SK-N-SH treated with all-trans-retinoic acid at 6 μM for 48 hours (cell line): ENCODE data around the gene UTS2B.

Experiments
- ATAC-seq: fragments of 200-7000 bp; cut with Tn5 transposase; 3 replicates; pipeline ENCODE4 v1.9.1; 2020; ENCODE audit warnings: mild to moderate bottlenecking, moderate library complexity
- ARNTL ChIP-seq: fragments of 450-650 bp; formaldehyde crosslinking; IDR thresholded peaks from 2 replicates; pipeline ENCODE4 v1.5.0; 2020; ENCODE audit warnings: low read depth, mild to moderate bottlenecking, moderate library complexity, borderline replicate concordance
- BACH2 ChIP-seq: fragments of 250-450 bp; sonication (Bioruptor Pico); IDR thresholded peaks from 2 replicates; pipeline ENCODE4 v1.9.0; 2021; ENCODE audit warnings: mild to moderate bottlenecking, borderline replicate concordance
- CSDC2 ChIP-seq: fragments of 250-450 bp; sonication (Bioruptor Pico); IDR thresholded peaks from 2 replicates; pipeline ENCODE4 v1.5.0; 2020; ENCODE audit warnings: mild to moderate bottlenecking, moderate library complexity
- ESRRG ChIP-seq: fragments of 250-450 bp; sonication (Bioruptor Pico); IDR thresholded peaks from 2 replicates; pipeline ENCODE4 v1.6.1; 2021; ENCODE audit warnings: mild to moderate bottlenecking
- ISL1 ChIP-seq: fragments of 250-450 bp; sonication (Bioruptor Pico); IDR thresholded peaks from 2 replicates; pipeline ENCODE4 v2.1.2; 2022; ENCODE audit warnings: mild to moderate bottlenecking, moderate library complexity
- OSR1 ChIP-seq: fragments of 250-450 bp; sonication (Bioruptor Pico); IDR thresholded peaks from 2 replicates; pipeline ENCODE4 v1.8.0; 2022; ENCODE audit warnings: moderate library complexity, mild to moderate bottlenecking, inconsistent platforms
- PPARA ChIP-seq: fragments of 250-450 bp; sonication (Bioruptor Pico); IDR thresholded peaks from 2 replicates; pipeline ENCODE4 v1.5.0; 2020; ENCODE audit warnings: mild to moderate bottlenecking, borderline replicate concordance
- SNAI2 ChIP-seq: fragments of 250-450 bp; sonication (Bioruptor Pico); IDR thresholded peaks from 2 replicates; pipeline ENCODE4 v1.5.0; 2020; ENCODE audit warnings: mild to moderate bottlenecking, moderate library complexity
- TCF4 ChIP-seq: fragments of 250-450 bp; sonication (Bioruptor Pico); IDR thresholded peaks from 2 replicates; pipeline ENCODE4 v1.8.0; 2021; ENCODE audit warnings: mild to moderate bottlenecking, moderate library complexity, borderline replicate concordance
- TOX ChIP-seq: fragments of 250-450 bp; sonication (Bioruptor Pico); IDR thresholded peaks from 2 replicates; pipeline ENCODE4 v1.8.0; 2021; ENCODE audit warnings: mild to moderate bottlenecking, moderate library complexity, borderline replicate concordance
- ZC3H10 ChIP-seq: fragments of 250-450 bp; sonication (Bioruptor Pico); IDR thresholded peaks from 2 replicates; pipeline ENCODE4 v1.5.1; 2021; ENCODE audit warnings: mild to moderate bottlenecking, moderate library complexity
- ZFP3 ChIP-seq: fragments of 250-450 bp; sonication (Bioruptor Pico); IDR thresholded peaks from 2 replicates; pipeline ENCODE4 v1.5.0; 2020; ENCODE audit warnings: mild to moderate bottlenecking, moderate library complexity
- ZFP30 ChIP-seq: fragments of 450-650 bp; formaldehyde crosslinking; IDR thresholded peaks from 2 replicates; pipeline ENCODE4 v1.5.0; 2022; ENCODE audit warnings: mild to moderate bottlenecking, moderate library complexity
- ZNF565 ChIP-seq: fragments of 450-650 bp; formaldehyde crosslinking; conservative IDR thresholded peaks from 2 replicates; pipeline ENCODE4 v1.5.0; 2020; ENCODE audit warnings: low read depth, mild to moderate bottlenecking, moderate library complexity
- ZNF70 ChIP-seq: fragments of 450-650 bp; formaldehyde crosslinking; IDR thresholded peaks from 2 replicates; pipeline ENCODE4 v1.5.0; 2020; ENCODE audit warnings: mild to moderate bottlenecking, moderate library complexity
- ZNF8 ChIP-seq: fragments of 450-650 bp; formaldehyde crosslinking; IDR thresholded peaks from 2 replicates; pipeline ENCODE4 v1.5.0; 2020; ENCODE audit warnings: mild to moderate bottlenecking, moderate library complexity
- TF ChIP-seq, protein P1 (sequence below): fragments of 250-450 bp; sonication (Bioruptor Pico); IDR thresholded peaks from 2 replicates; pipeline ENCODE4 v1.8.0; 2020; ENCODE audit warnings: mild to moderate bottlenecking, moderate library complexity, borderline replicate concordance
- TF ChIP-seq, protein P2 (sequence below): fragments of 250-450 bp; sonication (Bioruptor Pico); IDR thresholded peaks from 2 replicates; pipeline ENCODE4 v1.5.1; 2020; ENCODE audit warnings: low read depth, mild to moderate bottlenecking, moderate library complexity
- TF ChIP-seq, protein P3 (sequence below): fragments of 250-450 bp; sonication (Bioruptor Pico); IDR thresholded peaks from 2 replicates; pipeline ENCODE4 v1.5.0; 2020; ENCODE audit warnings: mild to moderate bottlenecking, moderate library complexity

The UTS2B gene

DNA sequence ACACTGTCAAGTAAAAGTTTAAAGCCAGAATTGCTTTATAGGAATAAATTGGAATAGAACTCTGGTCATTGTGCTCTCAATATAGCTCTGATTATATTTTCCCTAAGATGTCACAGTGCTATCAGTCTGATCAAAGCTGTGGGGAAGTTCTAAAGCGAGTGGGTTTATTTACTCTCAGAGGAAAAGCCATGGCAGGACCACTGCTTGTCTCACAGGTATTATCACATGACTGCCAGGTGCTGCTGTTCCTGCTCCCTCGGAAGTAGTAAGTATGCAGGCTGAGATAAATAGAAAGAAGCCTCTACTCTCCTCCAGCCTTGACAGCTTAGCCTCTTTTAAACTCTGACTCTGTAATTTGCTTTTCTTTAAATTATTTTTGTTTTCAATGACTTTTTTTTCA lies 49.1 kb upstream of the UTS2B start:
- ATAC-seq, result no peak
- no peak for TF ChIP-seq TCF4 (CRISPR knock-in tag)
- TF ChIP-seq CSDC2 (CRISPR knock-in tag), result no peak

DNA sequence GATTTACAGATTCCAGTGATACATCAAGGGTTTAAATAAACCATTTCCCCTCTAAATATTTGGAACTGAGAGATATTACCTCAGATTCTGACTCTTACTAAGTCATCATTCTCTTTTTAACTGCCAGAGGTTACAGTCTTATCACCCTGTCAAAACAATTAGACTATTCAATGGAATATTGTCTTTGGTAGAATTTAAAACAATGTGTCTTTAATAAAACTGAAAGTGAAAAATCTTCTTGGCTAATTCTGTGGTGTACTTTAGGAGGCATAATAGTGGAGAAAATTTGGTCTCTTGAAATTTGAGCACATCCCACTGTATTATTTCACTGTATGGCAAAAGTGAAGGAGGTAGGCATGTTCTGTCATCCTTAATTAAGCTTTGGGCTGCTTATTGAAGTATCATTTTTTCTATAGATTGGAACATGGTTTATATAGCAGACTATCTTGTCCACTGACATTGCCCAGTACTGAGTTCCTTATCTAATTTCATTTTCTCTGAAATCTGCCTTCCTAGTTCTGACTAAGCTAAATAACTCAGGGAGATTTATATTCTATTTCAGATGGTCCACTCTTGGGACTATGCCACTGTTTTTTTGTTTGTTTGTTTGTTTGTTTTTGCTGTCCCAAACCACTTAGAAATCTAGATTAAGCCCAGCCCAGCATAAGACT lies 48.0 kb upstream of the UTS2B start:
- TF ChIP-seq CSDC2 (CRISPR knock-in tag), result no peak
- peak; percentile 71 for TF ChIP-seq ISL1 (CRISPR knock-in tag)
- ATAC-seq, result peak; percentile 61

DNA sequence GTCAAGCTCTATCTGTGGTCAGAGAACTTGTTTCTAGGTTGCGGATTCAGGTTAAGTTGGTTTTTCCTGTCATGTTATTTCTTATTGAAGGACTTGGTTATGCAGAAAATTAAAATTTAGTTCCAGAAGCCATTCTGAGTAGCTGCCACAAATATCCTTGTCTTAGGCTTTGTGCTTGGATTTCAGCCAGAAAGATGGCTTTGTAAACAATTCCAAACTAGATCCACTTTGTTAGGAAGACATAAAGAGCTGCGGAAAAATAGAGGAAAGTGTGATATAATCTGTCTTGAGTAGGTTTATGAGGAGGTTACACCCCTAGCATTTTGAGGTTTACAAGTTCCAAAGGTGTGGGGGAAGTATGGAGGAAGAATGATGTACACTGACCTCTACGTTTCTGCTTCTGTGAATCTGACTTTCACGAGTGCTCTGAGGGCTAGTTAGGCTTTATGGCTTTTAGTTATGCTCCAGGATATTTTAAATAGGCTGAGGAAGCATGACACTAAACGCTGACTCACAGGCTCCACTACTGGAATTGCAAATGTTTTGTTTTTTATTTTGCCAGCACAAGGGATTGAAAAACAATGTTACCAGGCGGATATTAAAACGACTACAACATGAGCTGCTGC lies 46.3 kb upstream of the UTS2B start:
- TF ChIP-seq ZNF70 (CRISPR knock-in tag), result no peak
- TF ChIP-seq, protein P1, sequence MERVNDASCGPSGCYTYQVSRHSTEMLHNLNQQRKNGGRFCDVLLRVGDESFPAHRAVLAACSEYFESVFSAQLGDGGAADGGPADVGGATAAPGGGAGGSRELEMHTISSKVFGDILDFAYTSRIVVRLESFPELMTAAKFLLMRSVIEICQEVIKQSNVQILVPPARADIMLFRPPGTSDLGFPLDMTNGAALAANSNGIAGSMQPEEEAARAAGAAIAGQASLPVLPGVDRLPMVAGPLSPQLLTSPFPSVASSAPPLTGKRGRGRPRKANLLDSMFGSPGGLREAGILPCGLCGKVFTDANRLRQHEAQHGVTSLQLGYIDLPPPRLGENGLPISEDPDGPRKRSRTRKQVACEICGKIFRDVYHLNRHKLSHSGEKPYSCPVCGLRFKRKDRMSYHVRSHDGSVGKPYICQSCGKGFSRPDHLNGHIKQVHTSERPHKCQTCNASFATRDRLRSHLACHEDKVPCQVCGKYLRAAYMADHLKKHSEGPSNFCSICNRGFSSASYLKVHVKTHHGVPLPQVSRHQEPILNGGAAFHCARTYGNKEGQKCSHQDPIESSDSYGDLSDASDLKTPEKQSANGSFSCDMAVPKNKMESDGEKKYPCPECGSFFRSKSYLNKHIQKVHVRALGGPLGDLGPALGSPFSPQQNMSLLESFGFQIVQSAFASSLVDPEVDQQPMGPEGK (CRISPR knock-in tag), result no peak
- TF ChIP-seq ISL1 (CRISPR knock-in tag), result no peak
- no peak for TF ChIP-seq ZFP3 (CRISPR knock-in tag)
- TF ChIP-seq ZFP30 (CRISPR knock-in tag), result no peak
- TF ChIP-seq SNAI2 (CRISPR knock-in tag), result no peak
- TF ChIP-seq PPARA, result no peak
- no peak for TF ChIP-seq ZNF8 (CRISPR knock-in tag)
- TF ChIP-seq ZNF565 (CRISPR knock-in tag), result no peak
- no peak for TF ChIP-seq TOX
- TF ChIP-seq, protein P2, sequence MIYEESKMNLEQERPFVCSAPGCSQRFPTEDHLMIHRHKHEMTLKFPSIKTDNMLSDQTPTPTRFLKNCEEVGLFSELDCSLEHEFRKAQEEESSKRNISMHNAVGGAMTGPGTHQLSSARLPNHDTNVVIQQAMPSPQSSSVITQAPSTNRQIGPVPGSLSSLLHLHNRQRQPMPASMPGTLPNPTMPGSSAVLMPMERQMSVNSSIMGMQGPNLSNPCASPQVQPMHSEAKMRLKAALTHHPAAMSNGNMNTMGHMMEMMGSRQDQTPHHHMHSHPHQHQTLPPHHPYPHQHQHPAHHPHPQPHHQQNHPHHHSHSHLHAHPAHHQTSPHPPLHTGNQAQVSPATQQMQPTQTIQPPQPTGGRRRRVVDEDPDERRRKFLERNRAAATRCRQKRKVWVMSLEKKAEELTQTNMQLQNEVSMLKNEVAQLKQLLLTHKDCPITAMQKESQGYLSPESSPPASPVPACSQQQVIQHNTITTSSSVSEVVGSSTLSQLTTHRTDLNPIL (CRISPR knock-in tag), result no peak
- TF ChIP-seq, protein P3, sequence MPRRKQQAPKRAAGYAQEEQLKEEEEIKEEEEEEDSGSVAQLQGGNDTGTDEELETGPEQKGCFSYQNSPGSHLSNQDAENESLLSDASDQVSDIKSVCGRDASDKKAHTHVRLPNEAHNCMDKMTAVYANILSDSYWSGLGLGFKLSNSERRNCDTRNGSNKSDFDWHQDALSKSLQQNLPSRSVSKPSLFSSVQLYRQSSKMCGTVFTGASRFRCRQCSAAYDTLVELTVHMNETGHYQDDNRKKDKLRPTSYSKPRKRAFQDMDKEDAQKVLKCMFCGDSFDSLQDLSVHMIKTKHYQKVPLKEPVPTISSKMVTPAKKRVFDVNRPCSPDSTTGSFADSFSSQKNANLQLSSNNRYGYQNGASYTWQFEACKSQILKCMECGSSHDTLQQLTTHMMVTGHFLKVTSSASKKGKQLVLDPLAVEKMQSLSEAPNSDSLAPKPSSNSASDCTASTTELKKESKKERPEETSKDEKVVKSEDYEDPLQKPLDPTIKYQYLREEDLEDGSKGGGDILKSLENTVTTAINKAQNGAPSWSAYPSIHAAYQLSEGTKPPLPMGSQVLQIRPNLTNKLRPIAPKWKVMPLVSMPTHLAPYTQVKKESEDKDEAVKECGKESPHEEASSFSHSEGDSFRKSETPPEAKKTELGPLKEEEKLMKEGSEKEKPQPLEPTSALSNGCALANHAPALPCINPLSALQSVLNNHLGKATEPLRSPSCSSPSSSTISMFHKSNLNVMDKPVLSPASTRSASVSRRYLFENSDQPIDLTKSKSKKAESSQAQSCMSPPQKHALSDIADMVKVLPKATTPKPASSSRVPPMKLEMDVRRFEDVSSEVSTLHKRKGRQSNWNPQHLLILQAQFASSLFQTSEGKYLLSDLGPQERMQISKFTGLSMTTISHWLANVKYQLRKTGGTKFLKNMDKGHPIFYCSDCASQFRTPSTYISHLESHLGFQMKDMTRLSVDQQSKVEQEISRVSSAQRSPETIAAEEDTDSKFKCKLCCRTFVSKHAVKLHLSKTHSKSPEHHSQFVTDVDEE (CRISPR knock-in tag), result no peak
- no peak for TF ChIP-seq TCF4 (CRISPR knock-in tag)
- TF ChIP-seq ESRRG, result no peak
- TF ChIP-seq ARNTL (CRISPR knock-in tag), result no peak
- no peak for TF ChIP-seq CSDC2 (CRISPR knock-in tag)
- no peak for TF ChIP-seq BACH2 (CRISPR knock-in tag)
- no peak for TF ChIP-seq OSR1
- TF ChIP-seq, all 23 proteins: peak for 0
- peak; percentile 88 for ATAC-seq

DNA sequence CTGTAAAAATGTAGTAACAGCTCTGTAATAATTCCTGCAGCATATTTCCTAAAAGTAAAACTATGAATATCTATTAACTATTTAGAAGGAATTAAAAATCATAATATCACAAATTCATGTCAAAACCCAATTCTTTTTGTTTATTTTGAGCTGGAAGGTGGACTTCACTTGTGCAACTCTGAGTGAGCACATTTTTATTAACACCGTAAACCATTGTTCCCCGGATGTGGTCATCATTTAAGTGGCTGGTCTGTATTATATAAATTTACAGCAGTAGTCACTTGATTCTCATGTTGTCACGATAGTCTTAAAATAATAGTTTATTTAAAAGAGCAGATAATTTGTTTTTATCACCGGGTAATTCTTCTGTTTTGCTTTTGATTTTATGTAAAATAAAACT lies 43.0 kb upstream of the UTS2B start:
- TF ChIP-seq TOX, result no peak
- TF ChIP-seq OSR1, result no peak
- no peak for TF ChIP-seq SNAI2 (CRISPR knock-in tag)
- TF ChIP-seq BACH2 (CRISPR knock-in tag), result no peak
- no peak for TF ChIP-seq PPARA
- TF ChIP-seq ZNF70 (CRISPR knock-in tag), result no peak
- TF ChIP-seq CSDC2 (CRISPR knock-in tag), result no peak
- TF ChIP-seq ZC3H10 (CRISPR knock-in tag), result no peak
- no peak for TF ChIP-seq ZNF8 (CRISPR knock-in tag)
- TF ChIP-seq ZFP30 (CRISPR knock-in tag), result no peak
- TF ChIP-seq, protein P2 (CRISPR knock-in tag), result no peak
- TF ChIP-seq, protein P3 (CRISPR knock-in tag), result no peak
- no peak for ATAC-seq
